GM12875 (cell line): Measurements from ENCODE around the gene SPTBN5.

ENCODE experiments used
- H3K4me3 ChIP-seq: one replicate; pipeline ENCODE4 v1.5.1; 2011; ENCODE audit warnings: low read depth, low read length, control low read depth
- CTCF ChIP-seq: IDR thresholded peaks from 2 replicates; pipeline ENCODE4 v1.5.1; 2011; ENCODE audit warnings: low read depth, mild to moderate bottlenecking, control low read depth, inconsistent platforms, low read length, moderate library complexity, borderline replicate concordance; ENCODE audit not compliant: insufficient read depth

SPTBN5 gene

GRCh38 chr15:41893422-41894250, at the start of gene SPTBN5:
SPTBN5 (minus strand) TSS chr15:41894053; CDS start chr15:41893497, 556 bp downstream.
- TF ChIP-seq CTCF: no peak
- peak within 1 kb of the TSS; percentile 6 for H3K4me3 ChIP-seq

GRCh38 chr15:41942886-41943285, 49.0 kb upstream of the SPTBN5 start:
- no peak overlapping the region for H3K4me3 ChIP-seq

GRCh38 chr15:41941644-41942415, 48.0 kb upstream of the SPTBN5 start:
- TF ChIP-seq CTCF: no peak
- H3K4me3 ChIP-seq: no peak overlapping the region

More at GRCh38 chr15:41942886-41943285, 49.0 kb upstream of the SPTBN5 start:
- no peak for TF ChIP-seq CTCF

- no peak overlapping the region for H3K4me3 ChIP-seq
These were observed 46.6 kb upstream of the SPTBN5 start for GRCh38 chr15:41940441-41940857.

GRCh38 chr15:41939986-41940385, 46.1 kb upstream of the SPTBN5 start:
- no peak for TF ChIP-seq CTCF
- no peak overlapping the region for H3K4me3 ChIP-seq

More at GRCh38 chr15:41940441-41940857, 46.6 kb upstream of the SPTBN5 start:
- no peak for TF ChIP-seq CTCF

GRCh38 chr15:41937568-41937923, 43.7 kb upstream of the SPTBN5 start:
- no peak overlapping the region for H3K4me3 ChIP-seq
- no peak for TF ChIP-seq CTCF
